HEK293 (cell line): ENCODE results near the gene NR2E3.

Experiments used
- CTCF ChIA-PET: fragments of 350-600 bp; formaldehyde crosslinking; extraction: SDS; loops from one replicate; lab custom pipeline; 2021; ENCODE audit warnings: antibody characterized with exemption; lab: Yijun Ruan, JAX
- POLR2A ChIA-PET: fragments of 300-600 bp; formaldehyde crosslinking; extraction: SDS; loops from one replicate; lab custom pipeline; 2020; ENCODE audit warnings: antibody characterized with exemption, inconsistent platforms; lab: Yijun Ruan, JAX
- H3K27ac ChIP-seq: fragments of 200-500 bp; sonication (Bioruptor generic); 2 replicates; pipeline ENCODE4 v1.5.1; 2014; ENCODE audit warnings: low read depth, low read length, control low read depth, inconsistent platforms; ENCODE audit errors: extremely low read depth
- H3K36me3 ChIP-seq, 2 experiments: fragments of 200-500 bp in 1 of 2; sonication (Bioruptor generic) in 1 of 2; 1 replicate in 1 of 2; 2 replicates in 1 of 2; pipeline ENCODE4 v1.5.1; 2014 to 2017; ENCODE audit warnings: inconsistent platforms in 2 of 2, low read length in 2 of 2; ENCODE audit not compliant: control insufficient read depth in 2 of 2, insufficient read depth in 1 of 2
- H3K4me1 ChIP-seq: fragments of 200-500 bp; sonication (Bioruptor generic); 2 replicates; pipeline ENCODE4 v1.5.1; 2014; ENCODE audit warnings: mild to moderate bottlenecking, low read length, inconsistent platforms; ENCODE audit not compliant: control insufficient read depth, insufficient read depth
- H3K4me3 ChIP-seq: 2 replicates; pipeline ENCODE4 v1.5.1; 2011; ENCODE audit warnings: low read depth, mild to moderate bottlenecking, control low read depth, low read length, moderate library complexity
- H3K9me3 ChIP-seq: fragments of 200-500 bp; sonication (Bioruptor generic); 2 replicates; pipeline ENCODE4 v1.5.1; 2014; ENCODE audit warnings: low read depth, low read length, inconsistent platforms; ENCODE audit not compliant: control insufficient read depth, insufficient read depth
- BCL11A ChIP-seq: fragments of 450-650 bp; formaldehyde crosslinking; IDR thresholded peaks from 2 replicates; pipeline ENCODE4 v1.5.1; 2016; ENCODE audit warnings: low read depth, missing biosample characterization, missing genetic modification characterization
- GLIS2 ChIP-seq: fragments of 450-650 bp; formaldehyde crosslinking; IDR thresholded peaks from 2 replicates; pipeline ENCODE4 v1.5.1; 2016; ENCODE audit warnings: missing biosample characterization, missing genetic modification characterization
- HOXC10 ChIP-seq: sonication (generic); formaldehyde crosslinking; IDR thresholded peaks from 2 replicates; pipeline ENCODE4 v1.8.1; 2023; ENCODE audit warnings: mild to moderate bottlenecking, missing genetic modification reagents
- MEIS1 ChIP-seq: sonication (generic); formaldehyde crosslinking; IDR thresholded peaks from 2 replicates; pipeline ENCODE4 v1.8.1; 2022; ENCODE audit warnings: missing genetic modification reagents, mild to moderate bottlenecking, borderline replicate concordance
- ZBTB8A ChIP-seq: fragments of 450-650 bp; formaldehyde crosslinking; IDR thresholded peaks from 2 replicates; pipeline ENCODE4 v1.5.1; 2016; ENCODE audit warnings: missing biosample characterization, missing genetic modification characterization
- ZFP41 ChIP-seq: fragments of 450-650 bp; formaldehyde crosslinking; IDR thresholded peaks from 2 replicates; pipeline ENCODE4 v1.5.1; 2016; ENCODE audit warnings: missing biosample characterization, missing genetic modification characterization, borderline replicate concordance
- ZNF10 ChIP-seq: fragments of 450-650 bp; formaldehyde crosslinking; IDR thresholded peaks from 2 replicates; pipeline ENCODE4 v1.5.1; 2017; ENCODE audit warnings: missing biosample characterization, missing genetic modification characterization
- ZNF132 ChIP-seq: fragments of 450-650 bp; formaldehyde crosslinking; IDR thresholded peaks from 2 replicates; pipeline ENCODE4 v1.5.1; 2017; ENCODE audit warnings: missing biosample characterization, missing genetic modification characterization, borderline replicate concordance
- ZNF2 ChIP-seq: fragments of 450-650 bp; formaldehyde crosslinking; IDR thresholded peaks from 2 replicates; pipeline ENCODE4 v1.5.1; 2016; ENCODE audit warnings: missing biosample characterization, missing genetic modification characterization
- ZNF280C ChIP-seq: fragments of 450-650 bp; formaldehyde crosslinking; IDR thresholded peaks from 2 replicates; pipeline ENCODE4 v1.5.1; 2016; ENCODE audit warnings: missing biosample characterization, missing genetic modification characterization
- ZNF350 ChIP-seq: fragments of 450-650 bp; formaldehyde crosslinking; IDR thresholded peaks from 2 replicates; pipeline ENCODE4 v1.5.0; 2017; ENCODE audit warnings: missing biosample characterization, mild to moderate bottlenecking, missing genetic modification characterization
- ZNF394 ChIP-seq: fragments of 450-650 bp; formaldehyde crosslinking; IDR thresholded peaks from 2 replicates; pipeline ENCODE4 v1.5.1; 2016; ENCODE audit warnings: missing biosample characterization, missing genetic modification characterization, mild to moderate bottlenecking, moderate library complexity, borderline replicate concordance
- ZNF404 ChIP-seq: fragments of 450-650 bp; formaldehyde crosslinking; IDR thresholded peaks from 2 replicates; pipeline ENCODE4 v1.5.1; 2017; ENCODE audit warnings: missing biosample characterization, missing genetic modification characterization
- ZNF473 ChIP-seq: fragments of 450-650 bp; formaldehyde crosslinking; IDR thresholded peaks from 2 replicates; pipeline ENCODE4 v1.5.1; 2017; ENCODE audit warnings: missing biosample characterization, missing genetic modification characterization
- ZNF529 ChIP-seq: fragments of 450-650 bp; formaldehyde crosslinking; IDR thresholded peaks from 2 replicates; pipeline ENCODE4 v1.5.1; 2017; ENCODE audit warnings: missing genetic modification characterization, missing biosample characterization; ENCODE audit not compliant: insufficient replicate concordance
- ZNF530 ChIP-seq: fragments of 450-650 bp; formaldehyde crosslinking; IDR thresholded peaks from 2 replicates; pipeline ENCODE4 v1.5.1; 2016; ENCODE audit warnings: low read depth, missing biosample characterization, missing genetic modification characterization
- ZNF549 ChIP-seq: fragments of 450-650 bp; IDR thresholded peaks from 2 replicates; pipeline ENCODE4 v1.5.1; 2018; ENCODE audit warnings: missing biosample characterization, missing genetic modification characterization, mild to moderate bottlenecking, inconsistent platforms, moderate library complexity
- ZNF561 ChIP-seq: fragments of 450-650 bp; IDR thresholded peaks from 2 replicates; pipeline ENCODE4 v1.5.1; 2018; ENCODE audit warnings: missing biosample characterization, missing genetic modification characterization, borderline replicate concordance
- ZNF777 ChIP-seq: fragments of 450-650 bp; formaldehyde crosslinking; IDR thresholded peaks from 2 replicates; pipeline ENCODE4 v1.5.1; 2017; ENCODE audit warnings: missing biosample characterization, missing genetic modification characterization, borderline replicate concordance
- ZNF791 ChIP-seq: fragments of 450-650 bp; formaldehyde crosslinking; IDR thresholded peaks from 2 replicates; pipeline ENCODE4 v1.5.1; 2016; ENCODE audit warnings: missing biosample characterization, missing genetic modification characterization
- ZSCAN23 ChIP-seq: fragments of 450-650 bp; formaldehyde crosslinking; IDR thresholded peaks from 2 replicates; pipeline ENCODE4 v1.5.1; 2016; ENCODE audit warnings: missing biosample characterization, missing genetic modification characterization
- TF ChIP-seq, protein P1 (sequence below): fragments of 450-650 bp; formaldehyde crosslinking; conservative IDR thresholded peaks from 2 replicates; pipeline ENCODE4 v1.5.1; 2016; ENCODE audit warnings: low read depth, missing biosample characterization, missing genetic modification characterization
- TF ChIP-seq, protein P2 (sequence below): fragments of 450-650 bp; formaldehyde crosslinking; IDR thresholded peaks from 2 replicates; pipeline ENCODE4 v1.5.1; 2017; ENCODE audit warnings: missing biosample characterization, missing genetic modification characterization
- TF ChIP-seq, protein P3 (sequence below): sonication (generic); formaldehyde crosslinking; IDR thresholded peaks from 2 replicates; pipeline ENCODE4 v1.8.1; 2022; ENCODE audit warnings: mild to moderate bottlenecking, moderate library complexity, missing genetic modification reagents

NR2E3 gene

DNA sequence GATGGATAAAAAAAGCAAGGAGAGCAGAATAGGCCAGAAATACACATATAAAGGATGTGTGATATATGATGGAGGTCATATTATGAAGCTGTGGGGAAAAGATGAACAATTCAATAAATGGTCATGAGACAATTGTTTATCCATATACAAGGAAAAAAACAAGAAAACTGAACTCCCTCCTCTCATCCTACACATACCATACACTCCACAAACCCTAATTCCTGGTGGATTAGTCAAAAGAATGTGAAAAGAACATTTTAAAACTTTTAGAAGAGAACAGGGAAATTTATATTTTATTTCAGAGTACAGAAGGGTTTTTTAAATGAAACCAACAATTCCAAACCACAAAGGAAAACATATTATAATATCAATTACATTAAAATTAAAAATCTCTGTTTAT is 34.5 kb upstream of the NR2E3 start:
- TF ChIP-seq ZNF10 (tag by site-specific recombination) (no peak), BCL11A (tag by site-specific recombination) (no peak), ZNF561 (no peak), HOXC10 (CRISPR knock-in tag) (no peak), ZNF394 (tag by site-specific recombination) (no peak), ZNF530 (tag by site-specific recombination) (no peak), ZNF2 (tag by site-specific recombination) (no peak), ZNF350 (tag by site-specific recombination) (no peak), ZSCAN23 (tag by site-specific recombination) (no peak)
- TF ChIP-seq, protein P1, sequence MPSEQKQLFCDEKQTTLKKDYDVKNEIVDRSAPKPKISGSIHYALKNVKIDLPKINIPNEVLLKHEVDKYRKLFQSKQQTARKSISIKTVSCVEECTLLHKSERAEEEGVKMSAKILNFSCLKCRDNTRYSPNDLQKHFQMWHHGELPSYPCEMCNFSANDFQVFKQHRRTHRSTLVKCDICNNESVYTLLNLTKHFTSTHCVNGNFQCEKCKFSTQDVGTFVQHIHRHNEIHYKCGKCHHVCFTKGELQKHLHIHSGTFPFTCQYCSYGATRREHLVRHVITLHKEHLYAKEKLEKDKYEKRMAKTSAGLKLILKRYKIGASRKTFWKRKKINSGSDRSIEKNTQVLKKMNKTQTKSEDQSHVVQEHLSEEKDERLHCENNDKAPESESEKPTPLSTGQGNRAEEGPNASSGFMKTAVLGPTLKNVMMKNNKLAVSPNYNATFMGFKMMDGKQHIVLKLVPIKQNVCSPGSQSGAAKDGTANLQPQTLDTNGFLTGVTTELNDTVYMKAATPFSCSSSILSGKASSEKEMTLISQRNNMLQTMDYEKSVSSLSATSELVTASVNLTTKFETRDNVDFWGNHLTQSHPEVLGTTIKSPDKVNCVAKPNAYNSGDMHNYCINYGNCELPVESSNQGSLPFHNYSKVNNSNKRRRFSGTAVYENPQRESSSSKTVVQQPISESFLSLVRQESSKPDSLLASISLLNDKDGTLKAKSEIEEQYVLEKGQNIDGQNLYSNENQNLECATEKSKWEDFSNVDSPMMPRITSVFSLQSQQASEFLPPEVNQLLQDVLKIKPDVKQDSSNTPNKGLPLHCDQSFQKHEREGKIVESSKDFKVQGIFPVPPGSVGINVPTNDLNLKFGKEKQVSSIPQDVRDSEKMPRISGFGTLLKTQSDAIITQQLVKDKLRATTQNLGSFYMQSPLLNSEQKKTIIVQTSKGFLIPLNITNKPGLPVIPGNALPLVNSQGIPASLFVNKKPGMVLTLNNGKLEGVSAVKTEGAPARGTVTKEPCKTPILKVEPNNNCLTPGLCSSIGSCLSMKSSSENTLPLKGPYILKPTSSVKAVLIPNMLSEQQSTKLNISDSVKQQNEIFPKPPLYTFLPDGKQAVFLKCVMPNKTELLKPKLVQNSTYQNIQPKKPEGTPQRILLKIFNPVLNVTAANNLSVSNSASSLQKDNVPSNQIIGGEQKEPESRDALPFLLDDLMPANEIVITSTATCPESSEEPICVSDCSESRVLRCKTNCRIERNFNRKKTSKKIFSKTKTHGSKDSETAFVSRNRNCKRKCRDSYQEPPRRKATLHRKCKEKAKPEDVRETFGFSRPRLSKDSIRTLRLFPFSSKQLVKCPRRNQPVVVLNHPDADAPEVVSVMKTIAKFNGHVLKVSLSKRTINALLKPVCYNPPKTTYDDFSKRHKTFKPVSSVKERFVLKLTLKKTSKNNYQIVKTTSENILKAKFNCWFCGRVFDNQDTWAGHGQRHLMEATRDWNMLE (tag by site-specific recombination) = no peak
- TF ChIP-seq, all 188 proteins: peak for 0
- POLR2A ChIA-PET = no interaction called here
- Histone ChIP-seq H3K4me1 (peaks cover 3% of the 10 kb centered on the region; the same call in 1 of the 2 replicates), H3K4me3 (no peak overlapping the region), H3K36me3 (no peaks in the 10 kb centered on the region), H3K27ac (no peak overlapping the region), H3K9me3 (no peaks in the 10 kb centered on the region)
- CTCF ChIA-PET = interaction anchor here (1.2 to 2.4 kb wide), 3 partner anchors 23 to 451 kb away, joined by 3 to 15 read pairs (median 5); no protein-coding TSS in a partner anchor

- CTCF ChIA-PET = interaction anchor here (1.2 to 2.4 kb wide), 2 partner anchors 23 to 61 kb away, joined by 3 to 15 read pairs; no protein-coding TSS in a partner anchor
Measured at GRCh38 chr15:71776304-71776703, 34.0 kb upstream of the NR2E3 start.

More at GRCh38 chr15:71776304-71776703, 34.0 kb upstream of the NR2E3 start:
- Histone ChIP-seq H3K4me1 (peaks cover 3% of the 10 kb centered on the region; the same call in 1 of the 2 replicates), H3K27ac (no peak overlapping the region), H3K36me3 (no peaks in the 10 kb centered on the region), H3K9me3 (no peaks in the 10 kb centered on the region), H3K4me3 (no peak overlapping the region)
- POLR2A ChIA-PET = no interaction called here
- no peak for TF ChIP-seq ZNF777 (tag by site-specific recombination)
- TF ChIP-seq, protein P2, sequence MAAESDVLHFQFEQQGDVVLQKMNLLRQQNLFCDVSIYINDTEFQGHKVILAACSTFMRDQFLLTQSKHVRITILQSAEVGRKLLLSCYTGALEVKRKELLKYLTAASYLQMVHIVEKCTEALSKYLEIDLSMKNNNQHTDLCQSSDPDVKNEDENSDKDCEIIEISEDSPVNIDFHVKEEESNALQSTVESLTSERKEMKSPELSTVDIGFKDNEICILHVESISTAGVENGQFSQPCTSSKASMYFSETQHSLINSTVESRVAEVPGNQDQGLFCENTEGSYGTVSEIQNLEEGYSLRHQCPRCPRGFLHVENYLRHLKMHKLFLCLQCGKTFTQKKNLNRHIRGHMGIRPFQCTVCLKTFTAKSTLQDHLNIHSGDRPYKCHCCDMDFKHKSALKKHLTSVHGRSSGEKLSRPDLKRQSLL (tag by site-specific recombination) = no peak
- TF ChIP-seq ZFP41 (tag by site-specific recombination) = no peak
- no peak for TF ChIP-seq ZNF549 (tag by site-specific recombination)
- TF ChIP-seq ZNF280C (tag by site-specific recombination) = no peak
- TF ChIP-seq ZBTB8A = no peak
- no peak for TF ChIP-seq ZNF529 (tag by site-specific recombination)
- no peak for TF ChIP-seq MEIS1 (CRISPR knock-in tag)
- TF ChIP-seq ZNF10 (tag by site-specific recombination) = no peak
- no peak for TF ChIP-seq ZNF404 (tag by site-specific recombination)
- TF ChIP-seq ZNF473 (tag by site-specific recombination) = no peak
- TF ChIP-seq GLIS2 = no peak
- no peak for TF ChIP-seq ZNF791 (tag by site-specific recombination)
- TF ChIP-seq, protein P3, sequence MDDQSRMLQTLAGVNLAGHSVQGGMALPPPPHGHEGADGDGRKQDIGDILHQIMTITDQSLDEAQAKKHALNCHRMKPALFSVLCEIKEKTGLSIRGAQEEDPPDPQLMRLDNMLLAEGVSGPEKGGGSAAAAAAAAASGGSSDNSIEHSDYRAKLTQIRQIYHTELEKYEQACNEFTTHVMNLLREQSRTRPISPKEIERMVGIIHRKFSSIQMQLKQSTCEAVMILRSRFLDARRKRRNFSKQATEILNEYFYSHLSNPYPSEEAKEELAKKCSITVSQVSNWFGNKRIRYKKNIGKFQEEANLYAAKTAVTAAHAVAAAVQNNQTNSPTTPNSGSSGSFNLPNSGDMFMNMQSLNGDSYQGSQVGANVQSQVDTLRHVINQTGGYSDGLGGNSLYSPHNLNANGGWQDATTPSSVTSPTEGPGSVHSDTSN (CRISPR knock-in tag) = no peak
- no peak for TF ChIP-seq ZNF132 (tag by site-specific recombination)
- TF ChIP-seq, all 188 proteins: peak for 0
